ENCODE data around the gene FAM209B. TPM values are rescaled to one million over a fixed set of nuclear protein-coding genes. Genes with fewer than 3 reads are reported as not detected.
A peak's percentile ranks its signal among the peaks of the same experiment; 100 is the strongest.
"Not testable (repeated sequence)": the region's sequence is repeated elsewhere in the genome, so short reads cannot be mapped to it uniquely, and the experiment has no call there.

Gene FAM209B
- total RNA-seq = under 1 TPM in 2 of 6 donors, not detected in 4; 0.64 to 0.89 TPM

GRCh38 chr20:56532946-56533345 is at the start of gene FAM209B:
Gene FAM209B (plus strand): TSS chr20:56533246. CDS start chr20:56533342, 96 bp downstream.
- WGBS, 2 donors = 90 to 95% methylated on average over 7 to 9 of the region's 9 CpGs
- H3K9me3 ChIP-seq; ATAC-seq (ENCODE audit: low FRiP score in 2 of 2); DNase-seq; H3K27me3 ChIP-seq; H3K36me3 ChIP-seq; H3K4me1 ChIP-seq; H3K27ac ChIP-seq; H3K4me3 ChIP-seq: not testable (repeated sequence)

GRCh38 chr20:56483970-56484369 is 49.1 kb upstream of the FAM209B start:
- WGBS, 2 donors = 58 to 76% methylated on average over 7 of the region's 7 CpGs
- TF ChIP-seq POLR2AphosphoS5 (IDR thresholded peaks at IDR 0.05) = no peak
- TF ChIP-seq CTCF (IDR thresholded peaks at IDR 0.05) = no peak
- no peak for TF ChIP-seq EP300 (IDR thresholded peaks at IDR 0.05)
- no peak for TF ChIP-seq POLR2A (IDR thresholded peaks at IDR 0.05)
- Histone ChIP-seq H3K4me1 (no peaks in the 10 kb centered on the region), H3K36me3 (peaks cover 13 to 96% (median 58%) of the 10 kb centered on the region in 4 donors), H3K27me3 (no peaks in the 10 kb centered on the region), H3K27ac (peak overlapping the region; percentile 46 to 68 (median 60)), H3K4me3 (no peak overlapping the region), H3K9me3 (no peaks in the 10 kb centered on the region)
- ATAC-seq (ENCODE audit: low FRiP score in 2 of 2) = no peak
- DNase-seq = peak in 1 of 2 donors; percentile 44

GRCh38 chr20:56487216-56487615 is 45.8 kb upstream of the FAM209B start:
- DNase-seq (peak in 1 of 2 donors; percentile 60), ATAC-seq (ENCODE audit: low FRiP score in 2 of 2) (peak in 1 of 2 donors; percentile 32)
- H3K4me3 ChIP-seq = no peak overlapping the region
- H3K27ac ChIP-seq = peak overlapping the region; percentile 28 to 76 (median 64)
- H3K27me3 ChIP-seq = no peaks in the 10 kb centered on the region
- TF ChIP-seq POLR2A (IDR thresholded peaks at IDR 0.05) (no peak), EP300 (IDR thresholded peaks at IDR 0.05) (no peak), CTCF (IDR thresholded peaks at IDR 0.05) (no peak), POLR2AphosphoS5 (IDR thresholded peaks at IDR 0.05) (peak; percentile 22 to 40)
- WGBS, 2 donors = 62 to 79% methylated on average over 11 of the region's 11 CpGs
- H3K9me3 ChIP-seq = no peaks in the 10 kb centered on the region
- H3K4me1 ChIP-seq = no peaks in the 10 kb centered on the region
- H3K36me3 ChIP-seq = peaks cover 0 to 90% (median 56%) of the 10 kb centered on the region in 4 donors

- H3K9me3 ChIP-seq = no peaks in the 10 kb centered on the region
- H3K36me3 ChIP-seq = peaks cover 0 to 91% (median 60%) of the 10 kb centered on the region in 4 donors
- no peak overlapping the region for H3K27ac ChIP-seq
- no peaks in the 10 kb centered on the region for H3K27me3 ChIP-seq
- DNase-seq (no peak), ATAC-seq (ENCODE audit: low FRiP score in 2 of 2) (no peak)
- no peak for TF ChIP-seq CTCF (IDR thresholded peaks at IDR 0.05)
- TF ChIP-seq EP300 (IDR thresholded peaks at IDR 0.05) = no peak
- no peak for TF ChIP-seq POLR2AphosphoS5 (IDR thresholded peaks at IDR 0.05)
- no peak for TF ChIP-seq POLR2A (IDR thresholded peaks at IDR 0.05)
- no peaks in the 10 kb centered on the region for H3K4me1 ChIP-seq
- 93 to 96% methylated on average over 5 of the region's 5 CpGs for WGBS, 2 donors
- no peak overlapping the region for H3K4me3 ChIP-seq
Measured at GRCh38 chr20:56488566-56488965, 44.5 kb upstream of the FAM209B start.

- H3K27ac ChIP-seq = no peak overlapping the region
- WGBS, 2 donors = 98 to 100% methylated on average over 1 of the region's 1 CpG
- DNase-seq = no peak
- H3K4me3 ChIP-seq = no peak overlapping the region
- no peak for TF ChIP-seq CTCF (IDR thresholded peaks at IDR 0.05)
- TF ChIP-seq POLR2AphosphoS5 (IDR thresholded peaks at IDR 0.05) = no peak
- no peak for TF ChIP-seq EP300 (IDR thresholded peaks at IDR 0.05)
- TF ChIP-seq POLR2A (IDR thresholded peaks at IDR 0.05) = no peak
- H3K9me3 ChIP-seq = no peaks in the 10 kb centered on the region
- H3K27me3 ChIP-seq = no peaks in the 10 kb centered on the region
- ATAC-seq (ENCODE audit: low FRiP score in 2 of 2) = no peak
- H3K4me1 ChIP-seq = no peaks in the 10 kb centered on the region
- peaks cover 0 to 38% (median 16%) of the 10 kb centered on the region in 4 donors for H3K36me3 ChIP-seq
Measured at GRCh38 chr20:56501116-56501515, 31.9 kb upstream of the FAM209B start.

All from upper lobe of left lung (tissue), 6 donors.